ENCODE results near the gene MRPL33.

MRPL33 gene

DNA sequence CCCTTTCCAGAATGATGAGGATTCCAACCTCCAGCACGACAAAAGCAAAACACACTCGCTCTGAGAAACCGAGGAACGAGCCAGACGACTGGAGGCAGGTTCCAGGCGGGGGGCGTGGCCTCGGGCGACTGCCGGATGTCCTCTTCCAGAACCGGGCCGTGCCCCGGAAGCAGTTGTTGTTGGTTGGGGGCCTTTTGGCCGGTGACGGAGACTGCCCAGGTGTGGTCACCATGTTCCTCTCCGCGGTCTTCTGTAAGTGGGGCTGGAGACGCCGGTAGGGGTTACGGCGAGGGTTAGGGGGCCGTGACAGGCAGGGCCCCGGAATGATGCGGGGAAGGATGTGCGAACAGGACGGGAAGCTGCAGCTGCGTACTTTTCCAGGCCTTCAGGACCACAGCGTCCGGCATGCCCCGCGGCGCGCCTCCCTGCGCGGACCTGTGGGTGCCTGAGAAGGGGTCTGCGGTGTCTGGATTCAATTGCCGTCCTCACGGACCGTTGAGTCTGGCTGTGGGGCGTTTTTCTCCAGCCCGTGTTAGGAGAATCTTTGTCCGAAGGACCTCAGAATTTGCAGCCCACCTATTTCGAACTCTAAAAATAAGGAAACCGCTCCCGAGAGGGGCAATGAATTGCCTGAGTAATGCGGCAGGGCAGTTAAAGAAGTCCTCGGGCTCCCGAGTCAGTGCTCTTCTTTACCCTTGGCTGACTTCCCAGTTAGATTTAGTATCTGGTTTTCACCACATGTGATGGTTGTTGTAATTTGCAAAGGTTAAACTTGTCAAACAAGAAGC is at the start of gene MRPL33:
TSS of gene MRPL33 (plus strand) at position 172 of the 788 bp plus-strand sequence. CDS start at position 231, 59 bp downstream.
- DNase-seq, result peak; percentile 97

DNA sequence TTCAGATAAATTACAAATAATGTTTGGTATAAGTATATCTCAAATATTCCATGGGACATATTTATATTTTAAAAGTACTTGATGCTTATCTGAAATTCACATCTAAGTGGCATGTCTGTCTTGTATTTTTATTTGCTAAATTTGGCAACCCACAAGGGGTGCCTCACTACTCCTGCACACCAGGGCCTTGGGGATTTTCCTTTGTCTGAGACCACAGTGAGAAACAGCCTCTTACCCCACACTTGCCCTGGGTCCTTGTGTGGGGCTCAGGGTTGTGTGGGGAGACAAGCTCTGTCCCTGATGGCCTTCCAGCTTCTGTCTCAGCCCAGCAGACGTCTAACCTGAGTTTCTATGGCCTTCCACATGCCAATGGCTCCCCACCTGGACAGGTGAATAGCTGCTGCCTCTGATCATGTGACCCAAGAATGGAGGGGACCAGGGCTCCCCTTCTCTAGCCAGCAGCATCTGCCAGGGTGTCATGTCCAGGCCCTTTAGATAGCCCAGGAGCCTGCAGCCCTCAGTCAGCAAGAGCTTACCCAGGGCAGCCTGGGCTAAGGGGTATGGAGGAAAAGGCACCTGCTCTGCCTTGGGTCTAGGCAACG is 49.5 kb upstream of the MRPL33 start:
- DNase-seq, result no peak

DNA sequence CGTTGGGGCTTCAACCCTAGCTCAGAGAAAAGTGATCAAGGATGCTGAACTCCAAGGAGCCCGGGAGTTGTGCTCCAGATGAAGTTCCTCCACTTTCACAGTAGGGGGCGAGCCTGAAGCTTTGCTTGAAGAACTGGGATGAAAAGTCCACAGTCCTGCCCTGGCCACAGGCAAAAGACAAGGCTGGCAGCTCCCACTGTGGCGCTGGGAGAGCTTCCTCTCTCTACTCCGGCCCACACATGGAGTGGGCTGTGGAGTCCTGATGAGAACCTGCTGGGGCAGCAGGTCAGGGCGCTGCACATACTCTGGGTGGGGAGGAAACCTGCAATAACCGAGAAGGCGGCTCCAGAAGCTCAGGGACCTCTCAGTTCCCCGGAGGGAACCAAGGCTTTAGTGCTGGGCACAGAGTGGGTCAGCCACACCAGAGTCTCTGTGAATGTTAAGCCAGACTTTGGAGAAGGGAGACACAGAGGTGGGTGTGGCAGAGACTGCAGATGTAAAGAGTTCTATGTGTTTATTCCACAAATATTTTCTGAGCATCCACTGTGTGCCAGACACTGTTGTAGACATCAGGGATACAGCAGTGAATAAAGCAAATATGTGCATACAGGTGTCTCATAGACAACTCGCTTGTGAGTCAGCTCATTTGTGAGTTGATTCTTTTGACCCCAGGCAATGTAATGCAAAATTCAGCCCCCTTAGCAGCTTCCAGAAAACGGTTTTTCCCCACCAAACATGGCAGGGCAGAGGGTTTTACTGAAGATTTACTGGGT is 48.0 kb upstream of the MRPL33 start:
- DNase-seq, result peak; percentile 90

DNA sequence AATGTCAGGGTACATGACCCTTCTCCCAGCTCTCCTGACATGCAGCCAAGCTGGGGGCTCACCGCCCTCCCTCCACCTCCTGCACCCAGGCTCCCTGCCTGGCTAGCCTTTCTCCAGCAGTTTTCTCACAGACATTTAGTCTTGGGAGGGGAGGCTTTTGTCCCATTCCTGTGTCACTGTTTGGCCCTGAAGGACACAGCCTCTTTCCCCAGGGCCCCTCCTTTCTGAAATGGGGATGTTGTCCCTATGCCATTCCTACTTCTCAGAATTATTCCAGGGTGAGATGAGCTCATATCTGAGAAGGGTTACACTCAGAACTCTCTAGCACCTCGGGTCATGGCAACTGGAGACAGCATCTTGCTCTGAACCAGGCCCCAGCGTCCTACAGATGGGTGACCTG is 47.3 kb upstream of the MRPL33 start:
- DNase-seq, result no peak

DNA sequence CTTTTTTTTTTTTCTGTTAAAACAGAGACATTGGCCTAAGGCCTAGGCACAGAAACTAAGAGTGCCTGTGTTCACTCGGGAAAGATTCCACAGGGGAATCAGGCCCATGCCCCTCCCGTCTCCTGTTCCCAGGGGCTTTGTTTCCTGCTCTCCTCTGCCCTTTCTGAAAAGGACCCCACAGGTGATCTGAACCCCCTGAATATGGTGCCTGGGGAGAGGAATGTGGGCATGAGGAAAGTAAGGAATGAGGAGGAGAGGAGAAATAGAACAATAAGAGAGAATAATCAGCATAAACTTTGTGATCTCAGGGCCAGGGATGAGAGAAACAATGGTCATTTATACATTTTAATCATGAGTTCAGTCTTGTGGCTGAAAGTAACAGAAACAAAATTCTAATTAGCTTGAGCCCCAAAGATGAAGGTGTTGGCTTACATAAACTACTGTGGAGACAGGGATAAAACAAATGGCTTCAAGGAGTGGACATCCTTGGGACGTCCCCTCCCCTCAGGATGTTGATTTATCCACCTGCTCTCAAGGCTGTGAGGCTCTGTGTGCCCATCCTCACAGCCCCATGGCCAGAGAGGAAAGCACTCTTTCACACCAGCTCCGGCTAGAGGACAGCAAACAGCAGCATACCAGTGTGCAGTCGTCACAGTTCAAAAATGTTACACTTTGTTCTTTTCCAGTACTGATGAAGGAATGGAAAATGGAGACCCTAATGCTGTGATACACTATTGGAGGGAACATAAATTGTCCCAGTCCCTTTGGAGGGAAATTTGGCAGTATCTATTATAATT is 46.4 kb upstream of the MRPL33 start:
- no peak for DNase-seq

DNA sequence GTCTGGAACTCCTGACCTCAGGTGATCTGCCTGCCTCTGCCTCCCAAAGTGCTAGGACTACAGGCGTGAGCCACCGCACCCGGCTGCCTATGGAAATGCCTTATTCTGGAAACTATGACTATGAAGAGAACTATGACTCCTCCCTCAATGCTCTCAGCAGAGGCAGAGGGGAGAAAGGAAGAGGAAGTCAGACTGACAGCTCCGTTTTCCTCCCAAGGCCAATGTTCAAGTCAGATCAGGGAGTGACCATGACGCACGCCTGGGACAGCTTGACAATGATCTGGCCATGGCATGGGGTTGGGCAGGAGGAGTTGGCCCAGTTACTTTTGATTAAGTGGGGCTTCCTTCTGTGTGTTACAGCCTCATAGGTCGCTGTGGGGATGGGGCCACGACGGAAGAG is 44.3 kb upstream of the MRPL33 start:
- no peak for DNase-seq

DNA sequence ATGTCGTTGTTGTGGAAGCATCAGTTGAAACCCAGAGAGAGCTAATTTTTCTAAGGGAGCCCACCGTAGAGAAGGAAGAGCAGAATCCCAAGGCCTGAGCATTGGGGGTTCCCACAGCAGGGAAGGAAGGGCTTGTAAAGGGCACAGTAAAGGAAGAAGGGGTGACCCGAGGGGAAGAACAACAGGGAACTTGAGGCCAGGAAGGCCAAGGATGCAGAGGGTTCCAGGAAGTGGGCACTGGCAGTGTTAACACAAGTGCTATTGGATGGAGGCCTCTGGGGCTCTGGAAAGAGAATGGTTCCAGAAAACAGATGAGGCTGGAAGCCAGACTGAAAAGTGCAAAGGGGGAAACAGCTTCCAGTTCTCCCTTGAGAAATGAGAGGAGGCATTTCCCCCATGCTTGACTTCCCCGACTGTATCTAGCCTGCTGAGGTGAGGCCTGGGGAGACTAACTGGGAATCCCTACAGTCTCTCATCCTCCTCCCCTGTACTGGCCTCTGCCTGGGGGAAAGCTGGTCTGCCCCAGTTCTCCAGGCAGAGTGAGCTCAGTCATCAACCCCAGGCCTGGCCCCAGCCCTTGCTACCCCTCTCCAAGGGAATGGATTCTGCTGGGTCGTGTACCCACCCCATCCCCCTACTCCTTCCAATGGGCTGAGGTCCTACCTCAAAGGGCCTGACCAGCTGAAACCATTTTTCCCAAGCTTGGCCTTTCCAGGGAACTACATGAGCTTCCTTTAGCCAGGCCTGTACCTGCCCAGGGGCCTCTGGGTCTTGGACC is 43.2 kb upstream of the MRPL33 start:
- no peak for DNase-seq

DNA sequence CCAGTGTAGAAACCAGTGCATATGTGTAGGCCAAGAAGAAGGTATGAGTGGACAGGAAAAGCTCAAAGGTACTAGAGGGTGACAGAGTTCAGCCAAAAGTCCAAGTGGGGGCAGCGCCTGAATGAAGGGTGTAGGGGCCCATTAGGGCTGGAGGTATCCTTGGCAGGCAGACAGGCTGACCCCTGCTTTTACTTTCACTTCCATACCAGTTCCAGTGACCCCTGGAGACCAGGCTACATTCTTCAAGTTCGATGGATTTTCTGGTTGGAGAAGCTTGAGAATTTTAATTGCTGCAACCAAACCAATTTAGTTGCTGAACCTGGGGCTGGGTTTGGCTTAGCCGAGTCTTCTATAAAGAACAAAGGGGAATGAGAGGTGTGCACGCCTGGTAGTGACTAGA is 42.3 kb upstream of the MRPL33 start:
- DNase-seq, result peak; percentile 66

DNA sequence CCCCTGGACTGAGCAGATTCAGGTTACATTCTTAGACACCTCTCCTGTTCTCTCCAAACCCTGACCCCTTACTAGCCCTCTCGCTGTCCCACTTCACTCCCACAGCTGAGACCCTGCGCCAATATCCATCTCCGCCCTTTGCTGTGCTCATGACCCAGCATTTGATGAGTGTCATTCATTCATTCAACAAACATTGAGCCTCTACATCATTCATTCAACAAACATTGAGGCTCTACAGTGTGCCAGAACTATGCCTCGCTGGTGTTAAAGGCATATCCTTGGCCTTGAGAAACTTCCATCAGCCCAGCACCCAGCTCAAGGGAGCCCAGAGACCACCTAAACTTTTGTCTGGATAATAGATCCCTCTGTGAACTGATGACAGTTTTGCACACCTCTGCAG is 41.9 kb upstream of the MRPL33 start:
- no peak for DNase-seq

DNA sequence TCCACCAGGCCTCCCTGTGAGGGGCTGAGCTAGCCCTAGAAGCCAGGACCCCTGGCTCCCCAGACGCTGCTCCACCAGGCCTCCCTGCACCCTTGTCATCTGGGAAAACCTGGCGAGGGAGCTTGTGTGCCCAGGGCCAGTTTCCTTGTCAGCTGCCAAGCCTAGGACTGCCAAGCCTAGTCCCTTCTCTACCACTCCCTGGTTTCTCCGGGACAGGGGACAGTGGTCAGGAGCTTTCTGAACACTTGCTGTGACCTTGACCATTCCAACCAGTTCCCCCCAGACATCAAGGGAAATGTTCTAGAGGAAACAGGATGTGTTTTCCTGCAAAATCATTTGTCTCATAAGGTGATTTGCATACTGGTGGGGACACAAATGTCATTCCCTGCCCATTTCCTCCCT is 41.3 kb upstream of the MRPL33 start:
- DNase-seq, result no peak

DNA sequence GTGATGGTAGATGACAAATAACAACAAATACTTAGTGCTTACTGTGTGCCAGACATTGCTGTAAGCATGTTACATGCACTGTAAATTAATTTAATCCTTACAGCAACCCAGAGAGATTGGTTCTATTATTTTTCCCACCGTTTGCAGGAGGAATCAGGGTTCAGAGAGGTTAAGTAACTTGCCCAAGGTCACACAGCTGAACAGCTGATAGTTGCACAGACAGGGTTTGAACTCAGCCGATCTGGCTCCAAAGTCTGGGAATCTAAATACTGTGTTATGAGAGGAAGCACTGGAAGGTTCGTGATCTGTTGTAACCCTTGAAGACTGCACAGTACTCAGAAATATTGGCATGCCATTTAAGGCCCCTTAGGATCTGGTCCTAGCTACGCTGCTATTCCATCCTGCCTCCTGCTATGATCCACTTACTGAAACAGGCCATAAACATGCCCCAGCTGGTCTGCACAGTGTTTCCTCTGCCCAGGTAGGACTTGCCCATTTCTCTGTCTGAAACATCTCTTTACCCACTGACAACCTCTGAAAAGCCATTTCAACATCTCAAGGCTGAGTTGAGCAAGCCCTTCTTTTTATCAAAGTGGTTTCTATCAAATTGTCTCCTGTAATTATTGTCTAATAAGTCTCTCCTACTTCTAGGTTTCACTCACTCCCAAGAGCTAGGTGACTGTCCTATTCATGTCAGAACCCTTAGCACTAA is 40.4 kb upstream of the MRPL33 start:
- DNase-seq, result no peak

DNA sequence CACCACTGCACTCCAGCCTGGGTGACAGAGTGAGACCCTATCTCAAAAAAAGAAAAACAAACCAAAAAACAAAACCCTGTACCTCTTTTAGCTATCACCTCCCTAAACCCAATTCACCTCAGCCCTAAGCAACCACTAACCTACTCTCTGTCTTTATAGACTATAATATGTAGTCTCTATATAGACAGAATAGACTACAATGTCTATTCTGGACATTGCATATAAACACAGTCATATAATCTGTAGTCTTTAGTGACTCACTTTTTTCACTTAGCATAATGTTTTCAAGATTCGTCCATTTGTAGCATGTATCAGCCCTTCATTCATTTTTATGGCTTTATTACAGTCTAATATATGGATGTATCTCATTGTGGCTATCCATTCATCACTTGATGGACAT is 37.2 kb upstream of the MRPL33 start:
- no peak for DNase-seq

DNA sequence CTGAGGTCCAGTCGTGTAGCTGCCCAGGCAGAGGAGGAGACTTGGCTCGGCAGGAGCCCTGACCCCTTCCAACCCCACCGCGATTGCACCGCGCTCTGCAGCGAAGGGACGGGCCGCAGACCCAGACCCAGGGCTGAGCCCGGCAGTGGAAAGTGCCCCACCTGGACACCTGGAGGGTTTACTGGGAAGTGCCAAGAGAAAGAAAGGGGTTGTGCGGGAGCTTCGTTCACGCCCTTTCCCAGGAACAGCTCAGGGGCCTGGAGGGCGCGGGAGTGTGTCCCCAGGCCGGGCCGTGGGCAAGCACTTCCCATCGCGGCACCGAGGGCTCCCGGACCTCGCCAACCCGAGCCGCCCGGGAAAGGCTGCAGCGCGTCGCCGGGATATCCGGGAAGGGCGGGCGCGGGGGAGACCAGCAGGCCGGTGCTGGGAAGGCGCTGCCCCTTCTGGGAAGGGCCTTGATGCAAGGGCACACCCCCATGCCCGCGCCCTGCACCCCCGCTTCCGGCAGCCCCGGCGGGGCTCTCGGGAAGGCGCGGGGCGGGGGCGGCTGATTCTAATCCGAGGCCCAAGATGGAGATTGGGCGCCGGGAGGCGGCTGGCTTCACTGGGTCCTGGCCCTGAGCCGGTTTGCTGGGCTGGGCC is 36.1 kb upstream of the MRPL33 start:
- peak; percentile 75 for DNase-seq

DNA sequence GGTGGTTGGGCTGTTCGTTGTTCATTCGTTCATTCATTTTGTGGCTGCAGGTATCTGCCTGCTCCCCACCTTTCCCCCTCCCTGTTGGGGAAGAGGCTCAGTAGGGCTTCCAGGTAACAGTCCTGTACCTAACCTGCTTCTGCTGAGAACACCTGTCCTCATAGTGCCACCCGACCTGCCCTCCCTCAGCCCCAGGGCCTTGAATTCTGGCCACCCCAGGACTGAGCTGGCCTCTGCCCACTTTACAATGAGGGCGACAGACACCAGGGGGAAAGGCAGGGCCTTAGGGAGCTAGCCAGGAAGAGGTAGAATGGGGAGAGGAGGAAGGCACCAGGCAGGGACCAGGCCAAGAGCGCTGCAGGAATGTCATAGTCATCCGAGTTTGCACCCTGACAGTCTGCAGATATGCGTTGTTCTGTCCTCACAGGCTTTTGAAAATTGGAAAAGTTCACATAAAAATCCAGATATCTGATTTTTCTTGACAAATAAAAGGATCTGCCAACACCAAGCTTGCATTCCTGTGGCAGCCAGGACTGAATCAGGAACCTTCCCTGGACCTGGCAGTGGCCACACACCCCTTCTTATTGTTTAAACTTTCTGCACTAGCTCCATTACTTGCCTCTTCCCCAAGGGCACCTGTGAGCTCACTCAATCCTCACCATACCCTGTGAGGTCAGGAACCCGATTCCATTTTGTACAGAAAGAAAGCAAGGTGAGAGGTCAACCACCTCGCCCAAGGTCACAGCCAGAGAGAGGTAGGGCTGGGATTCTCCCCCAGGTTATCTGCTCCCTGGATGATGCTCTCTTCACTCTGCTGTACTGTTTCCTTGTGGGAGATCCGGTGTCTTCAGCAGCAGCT is 35.3 kb upstream of the MRPL33 start:
- no peak for DNase-seq

DNA sequence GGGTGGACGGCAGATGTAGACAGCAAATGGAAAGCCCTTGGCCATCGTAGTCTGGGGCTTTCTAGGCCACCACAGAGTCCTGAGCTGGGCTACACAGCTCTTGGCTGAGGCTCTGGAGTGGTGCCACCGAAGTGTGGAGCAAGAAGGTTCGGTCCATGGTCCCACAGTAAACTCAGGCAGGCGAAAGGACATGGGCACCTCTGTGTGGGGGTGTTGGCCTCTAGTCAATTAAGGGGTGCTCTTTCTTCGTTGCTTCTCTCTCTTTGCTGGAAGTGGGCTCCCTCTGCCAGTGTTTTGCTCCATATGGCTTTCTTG is 34.7 kb upstream of the MRPL33 start:
- DNase-seq, result no peak

DNA sequence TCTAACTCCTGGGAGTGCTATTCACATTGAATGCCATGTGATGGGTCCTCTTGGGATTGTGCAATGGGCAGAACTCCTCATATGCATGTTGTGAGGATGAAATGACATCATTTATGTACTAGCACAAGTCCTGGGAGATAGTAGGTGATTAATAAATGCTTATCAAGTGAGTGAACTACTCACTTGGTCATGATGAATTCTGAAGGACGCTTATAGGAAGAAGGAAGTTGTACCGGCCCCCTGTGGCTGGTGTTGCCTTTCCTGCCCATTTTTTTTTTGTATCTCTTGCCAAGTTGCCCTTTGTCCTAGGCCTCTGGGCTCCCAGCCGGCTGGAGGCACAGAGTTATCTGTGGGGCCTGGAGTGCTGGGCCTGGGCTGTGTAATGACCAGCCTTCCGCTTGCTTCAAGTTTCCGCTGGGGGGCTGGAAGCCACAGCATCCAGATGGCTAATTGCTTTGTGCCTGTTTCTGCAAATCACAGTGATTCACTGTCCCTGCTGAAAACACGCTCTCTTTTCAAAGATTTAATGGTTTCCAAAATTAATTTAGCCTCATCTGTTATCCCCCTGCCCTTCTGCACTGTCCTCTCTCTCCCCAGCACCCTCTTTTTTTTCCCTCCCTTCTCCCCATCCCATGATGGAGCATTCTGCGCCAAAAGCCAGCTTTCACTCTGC is 33.7 kb upstream of the MRPL33 start:
- DNase-seq, result no peak

DNA sequence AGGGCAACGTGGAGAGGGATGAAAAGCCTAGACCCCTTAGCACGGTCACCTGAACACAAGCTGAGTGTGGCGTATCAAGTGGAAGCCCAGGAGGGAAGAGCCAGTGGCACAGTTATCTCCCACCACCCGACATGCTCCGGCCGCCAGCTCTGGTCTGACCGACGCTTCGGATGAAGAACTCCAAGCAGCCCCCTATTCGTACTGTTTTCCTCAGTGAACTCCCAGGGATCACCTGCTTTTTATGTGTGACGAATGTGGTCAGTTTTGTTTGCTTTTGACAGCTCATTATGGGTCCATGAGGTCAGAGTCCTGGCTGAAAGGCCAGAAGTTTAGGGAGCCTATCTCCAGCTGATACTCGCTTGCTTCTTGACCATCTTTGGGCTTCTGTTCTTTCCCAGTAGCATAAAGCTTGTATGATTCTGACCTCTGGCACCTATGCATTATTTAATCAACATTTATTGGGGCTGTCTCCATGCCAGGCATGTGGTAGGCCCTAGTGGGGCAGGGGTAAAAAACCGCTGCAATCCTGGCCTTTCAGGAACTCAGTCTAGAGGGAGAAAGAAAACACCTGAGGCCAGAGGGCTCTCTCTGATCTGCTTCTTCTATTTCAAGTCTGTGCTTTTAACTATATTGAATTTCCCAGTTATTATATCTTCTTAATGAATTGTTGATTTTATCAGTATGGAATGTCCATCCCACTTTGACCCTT is 33.0 kb upstream of the MRPL33 start:
- no peak for DNase-seq

DNA sequence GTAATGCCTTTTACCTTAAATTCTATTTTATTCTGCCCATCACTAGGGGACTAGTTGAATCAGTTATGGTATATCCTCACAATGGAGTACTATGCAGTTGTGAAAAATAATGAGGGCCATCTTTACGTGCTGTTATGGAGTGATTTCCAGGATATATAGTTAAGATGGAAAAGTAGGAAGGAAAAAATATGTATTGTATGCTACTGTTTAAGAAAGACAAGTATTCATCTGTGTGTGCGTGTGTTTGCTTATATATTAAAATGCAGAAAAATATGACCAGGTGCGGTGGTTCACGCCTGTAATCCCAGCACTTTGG is 32.5 kb upstream of the MRPL33 start:
- DNase-seq, result no peak

DNA sequence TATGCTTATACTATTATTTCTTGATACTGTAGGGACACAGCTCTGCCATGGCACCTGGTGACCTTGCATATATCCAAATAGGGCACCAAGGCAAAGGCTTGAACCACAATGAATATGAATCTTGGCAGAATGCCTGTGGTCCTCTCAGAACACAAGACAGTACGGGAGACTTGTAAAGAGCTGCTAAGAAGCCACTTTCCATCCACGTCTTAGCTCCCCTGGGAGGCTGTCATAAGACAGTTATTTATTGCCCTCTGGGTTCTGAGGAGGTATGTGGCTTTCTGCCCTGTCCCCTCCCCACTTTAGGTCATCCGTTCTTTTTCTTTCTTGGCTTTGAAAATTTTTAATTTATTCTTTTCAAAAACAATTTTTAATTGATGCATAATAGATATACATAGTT is 29.8 kb upstream of the MRPL33 start:
- DNase-seq, result no peak
